OCI-LY1 (cell line): ENCODE results near the gene MERTK.

Source experiments
- EZH2 ChIP-seq: fragments of 200-600 bp; sonication (generic), shearing (Covaris generic); IDR thresholded peaks from 2 replicates; pipeline ENCODE4 v1.8.0; 2017; ENCODE audit warnings: borderline replicate concordance, mixed run types, mild to moderate bottlenecking, antibody characterized with exemption, low read length, moderate library complexity, mixed read lengths
- TF ChIP-seq, protein P1 (sequence below): fragments of 200-600 bp; sonication (generic), shearing (Covaris generic); IDR thresholded peaks from 2 replicates; pipeline ENCODE4 v1.5.1; 2017; ENCODE audit warnings: mild to moderate bottlenecking, antibody characterized with exemption, low read length, moderate library complexity, mixed read lengths

- TF ChIP-seq, protein P1, sequence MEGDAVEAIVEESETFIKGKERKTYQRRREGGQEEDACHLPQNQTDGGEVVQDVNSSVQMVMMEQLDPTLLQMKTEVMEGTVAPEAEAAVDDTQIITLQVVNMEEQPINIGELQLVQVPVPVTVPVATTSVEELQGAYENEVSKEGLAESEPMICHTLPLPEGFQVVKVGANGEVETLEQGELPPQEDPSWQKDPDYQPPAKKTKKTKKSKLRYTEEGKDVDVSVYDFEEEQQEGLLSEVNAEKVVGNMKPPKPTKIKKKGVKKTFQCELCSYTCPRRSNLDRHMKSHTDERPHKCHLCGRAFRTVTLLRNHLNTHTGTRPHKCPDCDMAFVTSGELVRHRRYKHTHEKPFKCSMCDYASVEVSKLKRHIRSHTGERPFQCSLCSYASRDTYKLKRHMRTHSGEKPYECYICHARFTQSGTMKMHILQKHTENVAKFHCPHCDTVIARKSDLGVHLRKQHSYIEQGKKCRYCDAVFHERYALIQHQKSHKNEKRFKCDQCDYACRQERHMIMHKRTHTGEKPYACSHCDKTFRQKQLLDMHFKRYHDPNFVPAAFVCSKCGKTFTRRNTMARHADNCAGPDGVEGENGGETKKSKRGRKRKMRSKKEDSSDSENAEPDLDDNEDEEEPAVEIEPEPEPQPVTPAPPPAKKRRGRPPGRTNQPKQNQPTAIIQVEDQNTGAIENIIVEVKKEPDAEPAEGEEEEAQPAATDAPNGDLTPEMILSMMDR: no peak
- TF ChIP-seq EZH2: no peak
Measured at GRCh38 chr2:112001942-112002341, 103.5 kb downstream of the MERTK start.
